ENCODE results near the gene CSNK2A2. TPM values are rescaled to one million over a fixed set of nuclear protein-coding genes. Genes with fewer than 3 reads are reported as not detected.

CSNK2A2 gene
- total RNA-seq, 2 experiments from 2014 or later, result 49.0 to 51.0 TPM

DNA sequence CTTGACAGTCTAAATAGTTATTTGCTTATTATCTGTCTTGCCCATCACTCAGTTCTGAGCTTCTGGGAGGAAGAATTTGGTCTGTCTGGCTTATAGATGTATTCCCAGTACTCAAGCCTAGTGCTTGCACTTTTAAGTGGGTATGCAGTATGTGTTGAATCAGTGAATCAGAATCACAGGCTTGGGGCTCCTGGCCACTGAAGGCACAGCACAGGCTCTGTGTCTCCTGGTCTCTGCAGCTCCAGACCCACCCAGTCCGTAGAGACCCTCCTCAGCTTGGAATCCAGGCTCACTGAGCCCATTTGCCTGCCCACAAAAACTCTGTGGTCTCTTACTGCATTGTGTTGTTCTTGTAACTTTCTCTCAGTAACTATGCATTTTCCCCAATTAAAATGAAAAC, 49.4 kb downstream of the CSNK2A2 start:
- H3K9me3 Mint-ChIP-seq, result no peaks in the 10 kb centered on the region
- POLR2A ChIA-PET, result no interaction called here
- no peaks in the 10 kb centered on the region for H3K4me1 ChIP-seq (ENCODE audit: insufficient read depth, low read length)
- H3K36me3 ChIP-seq (ENCODE audit: insufficient read depth, low read length), result no peaks in the 10 kb centered on the region
- no peak overlapping the region for H3K4me3 ChIP-seq (ENCODE audit: low read length)
- no peaks in the 10 kb centered on the region for H3K9me3 ChIP-seq (ENCODE audit: control insufficient read depth in 1 of 2, insufficient read depth in 1 of 2, low read length in 2 of 2)
- no peaks in the 10 kb centered on the region for H3K27me3 Mint-ChIP-seq
- no peak overlapping the region for H3K4me3 Mint-ChIP-seq
- no peak overlapping the region for H3K27ac Mint-ChIP-seq
- peaks cover 3% of the 10 kb centered on the region for H3K36me3 Mint-ChIP-seq (ENCODE audit: low read depth)
- no peak overlapping the region for H3K27ac ChIP-seq (ENCODE audit: low read depth in 1 of 2, low read length in 2 of 2)
- CTCF ChIA-PET, result no interaction called here
- TF ChIP-seq, protein P1, sequence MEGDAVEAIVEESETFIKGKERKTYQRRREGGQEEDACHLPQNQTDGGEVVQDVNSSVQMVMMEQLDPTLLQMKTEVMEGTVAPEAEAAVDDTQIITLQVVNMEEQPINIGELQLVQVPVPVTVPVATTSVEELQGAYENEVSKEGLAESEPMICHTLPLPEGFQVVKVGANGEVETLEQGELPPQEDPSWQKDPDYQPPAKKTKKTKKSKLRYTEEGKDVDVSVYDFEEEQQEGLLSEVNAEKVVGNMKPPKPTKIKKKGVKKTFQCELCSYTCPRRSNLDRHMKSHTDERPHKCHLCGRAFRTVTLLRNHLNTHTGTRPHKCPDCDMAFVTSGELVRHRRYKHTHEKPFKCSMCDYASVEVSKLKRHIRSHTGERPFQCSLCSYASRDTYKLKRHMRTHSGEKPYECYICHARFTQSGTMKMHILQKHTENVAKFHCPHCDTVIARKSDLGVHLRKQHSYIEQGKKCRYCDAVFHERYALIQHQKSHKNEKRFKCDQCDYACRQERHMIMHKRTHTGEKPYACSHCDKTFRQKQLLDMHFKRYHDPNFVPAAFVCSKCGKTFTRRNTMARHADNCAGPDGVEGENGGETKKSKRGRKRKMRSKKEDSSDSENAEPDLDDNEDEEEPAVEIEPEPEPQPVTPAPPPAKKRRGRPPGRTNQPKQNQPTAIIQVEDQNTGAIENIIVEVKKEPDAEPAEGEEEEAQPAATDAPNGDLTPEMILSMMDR (IDR thresholded peaks at IDR 0.05), result no peak
- ATAC-seq (ENCODE audit: poor library complexity) (no peak), DNase-seq (no peak)
- no peaks in the 10 kb centered on the region for H3K4me1 Mint-ChIP-seq (ENCODE audit: low read depth)
- H3K27me3 ChIP-seq (ENCODE audit: control insufficient read depth in 1 of 2, insufficient read depth in 2 of 2, low read length in 2 of 2), result no peaks in the 10 kb centered on the region
- intact Hi-C loops (cut with DNase I, micrococcal nuclease), result no loop called here

DNA sequence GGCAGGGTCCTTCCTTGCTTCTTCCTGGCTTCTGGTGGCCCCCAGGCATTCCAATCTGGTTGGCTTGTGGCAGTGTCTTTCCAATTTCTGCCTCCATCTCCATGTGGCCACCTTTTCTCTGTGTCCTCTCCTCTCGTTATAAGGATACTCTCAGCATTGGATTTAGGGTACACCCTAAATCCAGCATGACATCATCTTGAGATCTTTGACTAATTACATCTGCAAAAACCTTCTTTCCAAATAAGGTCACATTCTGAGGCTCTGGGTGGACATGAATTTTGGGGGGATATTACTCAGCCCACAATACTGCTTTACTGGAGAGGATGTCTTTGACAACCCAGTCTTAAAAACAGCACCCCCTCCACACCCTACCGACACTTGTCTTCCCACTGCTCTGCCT, 49.8 kb downstream of the CSNK2A2 start:
- H3K27ac ChIP-seq (ENCODE audit: low read depth in 1 of 2, low read length in 2 of 2), result no peak overlapping the region
- H3K4me1 ChIP-seq (ENCODE audit: insufficient read depth, low read length), result no peaks in the 10 kb centered on the region
- peaks cover 3% of the 10 kb centered on the region for H3K36me3 Mint-ChIP-seq (ENCODE audit: low read depth)
- H3K36me3 ChIP-seq (ENCODE audit: insufficient read depth, low read length), result no peaks in the 10 kb centered on the region
- intact Hi-C loops (cut with DNase I, micrococcal nuclease), result no loop called here
- no peak for DNase-seq
- ChIA-PET POLR2A (no interaction called here), CTCF (no interaction called here)
- no peaks in the 10 kb centered on the region for H3K27me3 Mint-ChIP-seq
- H3K27ac Mint-ChIP-seq, result no peak overlapping the region
- no peak overlapping the region for H3K4me3 Mint-ChIP-seq
- no peaks in the 10 kb centered on the region for H3K9me3 Mint-ChIP-seq
- no peak for ATAC-seq (ENCODE audit: poor library complexity)
- no peaks in the 10 kb centered on the region for H3K9me3 ChIP-seq (ENCODE audit: control insufficient read depth in 1 of 2, insufficient read depth in 1 of 2, low read length in 2 of 2)
- no peaks in the 10 kb centered on the region for H3K27me3 ChIP-seq (ENCODE audit: control insufficient read depth in 1 of 2, insufficient read depth in 2 of 2, low read length in 2 of 2)
- TF ChIP-seq, protein P1 (IDR thresholded peaks at IDR 0.05), result no peak
- no peak overlapping the region for H3K4me3 ChIP-seq (ENCODE audit: low read length)
- no peaks in the 10 kb centered on the region for H3K4me1 Mint-ChIP-seq (ENCODE audit: low read depth)

GRCh38 chr16:58138852-58139251, 59.1 kb downstream of the CSNK2A2 start:
- H3K4me1 Mint-ChIP-seq (ENCODE audit: low read depth), result no peaks in the 10 kb centered on the region
- ATAC-seq (ENCODE audit: poor library complexity), result no peak

More at GRCh38 chr16:58138852-58139251, 59.1 kb downstream of the CSNK2A2 start:
- TF ChIP-seq, protein P1 (IDR thresholded peaks at IDR 0.05), result no peak
- H3K27me3 Mint-ChIP-seq, result no peaks in the 10 kb centered on the region
- ChIA-PET CTCF (no interaction called here), POLR2A (no interaction called here)
- peaks cover 2% of the 10 kb centered on the region for H3K9me3 Mint-ChIP-seq
- Histone ChIP-seq H3K36me3 (ENCODE audit: insufficient read depth, low read length) (no peaks in the 10 kb centered on the region), H3K4me1 (ENCODE audit: insufficient read depth, low read length) (no peaks in the 10 kb centered on the region), H3K9me3 (ENCODE audit: control insufficient read depth in 1 of 2, insufficient read depth in 1 of 2, low read length in 2 of 2) (peaks cover 0 to 4% of the 10 kb centered on the region in 2 experiments), H3K4me3 (ENCODE audit: low read length) (no peak overlapping the region), H3K27me3 (ENCODE audit: control insufficient read depth in 1 of 2, insufficient read depth in 2 of 2, low read length in 2 of 2) (no peaks in the 10 kb centered on the region), H3K27ac (ENCODE audit: low read depth in 1 of 2, low read length in 2 of 2) (no peak overlapping the region)
- intact Hi-C loops (cut with DNase I, micrococcal nuclease), result no loop called here
- H3K4me3 Mint-ChIP-seq, result no peak overlapping the region
- peaks cover 46% of the 10 kb centered on the region for H3K36me3 Mint-ChIP-seq (ENCODE audit: low read depth)
- no peak overlapping the region for H3K27ac Mint-ChIP-seq
- DNase-seq, result no peak
